SK-N-SH (cell line): Measurements from ENCODE around the gene ACTR3.

Experiments
- EP300 ChIP-seq, 2 experiments: IDR thresholded peaks; 2 replicates each; pipeline versions ENCODE4 v1.4.0 to v1.6.1; 2012; ENCODE audit warnings: borderline replicate concordance in 1 of 2, low read depth in 1 of 2, low read length in 1 of 2
- TF ChIP-seq, protein P1 (sequence below): fragments of 200-600 bp; sonication (generic); IDR thresholded peaks from 2 replicates; pipeline ENCODE4 v1.6.1; 2017; ENCODE audit warnings: antibody characterized with exemption, mild to moderate bottlenecking, moderate library complexity
- TF ChIP-seq, protein P2 (sequence below): IDR thresholded peaks from 2 replicates; pipeline ENCODE4 v1.4.0; 2012; ENCODE audit warnings: low read depth

DNA sequence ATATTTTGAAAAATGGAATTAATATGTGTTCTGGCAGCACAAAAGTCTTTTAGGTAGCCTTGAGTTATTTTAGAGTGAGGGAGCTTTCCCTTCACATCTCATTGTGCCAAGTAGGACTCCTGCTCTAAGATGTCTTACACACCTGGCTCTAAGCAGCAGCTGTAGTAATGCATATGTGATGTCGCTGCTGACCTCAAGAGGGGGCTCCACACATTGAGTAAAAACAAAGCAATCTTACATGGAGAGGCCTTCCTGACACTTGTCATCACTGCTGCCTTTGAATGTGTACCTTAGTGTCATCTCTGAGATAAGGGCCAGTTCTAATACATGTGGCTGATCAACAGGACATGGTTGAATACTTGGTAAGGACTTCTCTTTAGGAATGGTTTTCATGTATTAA, 75.8 kb downstream of the ACTR3 start:
- TF ChIP-seq, protein P1, sequence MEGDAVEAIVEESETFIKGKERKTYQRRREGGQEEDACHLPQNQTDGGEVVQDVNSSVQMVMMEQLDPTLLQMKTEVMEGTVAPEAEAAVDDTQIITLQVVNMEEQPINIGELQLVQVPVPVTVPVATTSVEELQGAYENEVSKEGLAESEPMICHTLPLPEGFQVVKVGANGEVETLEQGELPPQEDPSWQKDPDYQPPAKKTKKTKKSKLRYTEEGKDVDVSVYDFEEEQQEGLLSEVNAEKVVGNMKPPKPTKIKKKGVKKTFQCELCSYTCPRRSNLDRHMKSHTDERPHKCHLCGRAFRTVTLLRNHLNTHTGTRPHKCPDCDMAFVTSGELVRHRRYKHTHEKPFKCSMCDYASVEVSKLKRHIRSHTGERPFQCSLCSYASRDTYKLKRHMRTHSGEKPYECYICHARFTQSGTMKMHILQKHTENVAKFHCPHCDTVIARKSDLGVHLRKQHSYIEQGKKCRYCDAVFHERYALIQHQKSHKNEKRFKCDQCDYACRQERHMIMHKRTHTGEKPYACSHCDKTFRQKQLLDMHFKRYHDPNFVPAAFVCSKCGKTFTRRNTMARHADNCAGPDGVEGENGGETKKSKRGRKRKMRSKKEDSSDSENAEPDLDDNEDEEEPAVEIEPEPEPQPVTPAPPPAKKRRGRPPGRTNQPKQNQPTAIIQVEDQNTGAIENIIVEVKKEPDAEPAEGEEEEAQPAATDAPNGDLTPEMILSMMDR = peak; percentile 53
- TF ChIP-seq, protein P2, sequence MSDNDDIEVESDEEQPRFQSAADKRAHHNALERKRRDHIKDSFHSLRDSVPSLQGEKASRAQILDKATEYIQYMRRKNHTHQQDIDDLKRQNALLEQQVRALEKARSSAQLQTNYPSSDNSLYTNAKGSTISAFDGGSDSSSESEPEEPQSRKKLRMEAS = no peak
- TF ChIP-seq EP300 (IDR thresholded peaks at IDR 0.05; ENCODE audit: borderline replicate concordance in 1 of 2, low read depth in 1 of 2, low read length in 1 of 2) = no peak
